Panc1 (cell line): Measurements from ENCODE around the gene ZBP1.

Experiments
- CTCF ChIP-seq: fragments of 450-650 bp; IDR thresholded peaks from 2 replicates; pipeline ENCODE4 v1.5.1; 2017; ENCODE audit warnings: mild to moderate bottlenecking
- POLR2AphosphoS5 ChIP-seq: IDR thresholded peaks from 2 replicates; pipeline ENCODE4 v1.6.1; 2012; ENCODE audit warnings: mild to moderate bottlenecking, low read depth, low read length, moderate library complexity

GRCh38 chr20:57632286-57632685 lies 12.1 kb upstream of the ZBP1 start:
- TF ChIP-seq CTCF, result no peak
- TF ChIP-seq POLR2AphosphoS5, result no peak
